GM10266 (cell line): Measurements from ENCODE around the gene PPM1G.
"Not testable (repeated sequence)": the region's sequence is repeated elsewhere in the genome, so short reads cannot be mapped to it uniquely, and the experiment has no call there.

Experiments used
- DNase-seq: peaks from one replicate; pipeline ENCODE4 v3.0.0; 2012; ENCODE audit errors: extremely low spot score
- CTCF ChIP-seq: IDR thresholded peaks from 2 replicates; pipeline ENCODE4 v1.5.1; 2012; ENCODE audit warnings: mild to moderate bottlenecking, low read depth; ENCODE audit not compliant: control insufficient read depth, insufficient read depth; ENCODE audit errors: missing control alignments

The PPM1G gene

GRCh38 chr2:27428978-27429541 lies 19.7 kb upstream of the PPM1G start:
- peak; percentile 93 for DNase-seq
- TF ChIP-seq CTCF, result no peak

- peak; percentile 9 for TF ChIP-seq CTCF
These were observed 19.0 kb upstream of the PPM1G start, which contains the start of gene NRBP1 for GRCh38 chr2:27428213-27428977. TSS of gene NRBP1 (plus strand) at chr2:27428631. CDS start at chr2:27433274, 4,643 bp downstream.

GRCh38 chr2:27427863-27428212 lies 18.4 kb upstream of the PPM1G start:
- TF ChIP-seq CTCF, result no peak
- no peak for DNase-seq

More at GRCh38 chr2:27428213-27428977, 19.0 kb upstream of the PPM1G start, which contains the start of gene NRBP1:
- DNase-seq, result peak; percentile 94

GRCh38 chr2:27425039-27425438 lies 15.6 kb upstream of the PPM1G start:
- DNase-seq, result not testable (repeated sequence)

- no peak for DNase-seq
- no peak for TF ChIP-seq CTCF
These were observed 13.6 kb upstream of the PPM1G start for GRCh38 chr2:27422958-27423357.

- no peak for TF ChIP-seq CTCF
- DNase-seq, result no peak
These were observed 12.4 kb upstream of the PPM1G start for GRCh38 chr2:27421660-27422250.

- DNase-seq, result no peak
- no peak for TF ChIP-seq CTCF
These were observed 11.6 kb upstream of the PPM1G start for GRCh38 chr2:27420996-27421395.
